Stromal cell of bone marrow (primary cell): ENCODE data around the gene YPEL2.
A peak's percentile ranks its signal among the peaks of the same experiment; 100 is the strongest.

Experiments
- DNase-seq: peaks from one replicate; pipeline ENCODE4 v3.0.0-alpha.2; 2012; ENCODE audit warnings: low read depth

The YPEL2 gene

GRCh38 chr17:59433586-59433985 is 102.1 kb downstream of the YPEL2 start:
- no peak for DNase-seq

DNA sequence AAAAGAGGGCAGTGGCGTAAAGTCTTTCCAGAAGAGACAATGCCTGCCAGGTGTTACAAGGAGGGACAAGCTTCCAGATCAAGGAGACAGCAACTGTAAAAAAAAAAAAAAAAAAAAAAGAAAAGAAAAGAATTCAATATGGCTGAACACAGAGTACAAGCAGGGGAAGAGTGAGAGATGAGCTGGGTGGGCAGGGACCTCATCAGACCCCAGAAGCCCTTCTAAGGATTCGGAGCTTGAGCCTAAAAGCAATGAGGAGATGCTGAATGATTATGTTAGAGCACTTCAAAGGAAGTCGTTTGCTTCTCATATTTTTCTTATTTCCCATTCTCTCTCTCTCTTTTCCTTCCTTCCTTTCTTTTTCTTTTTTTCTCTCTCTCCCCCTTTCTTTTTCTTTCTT is 103.0 kb downstream of the YPEL2 start:
- no peak for DNase-seq

- DNase-seq, result peak; percentile 74
These were observed 103.8 kb downstream of the YPEL2 start for GRCh38 chr17:59435238-59435637.

- DNase-seq, result no peak
These were observed 105.4 kb downstream of the YPEL2 start for GRCh38 chr17:59436900-59437299.

DNA sequence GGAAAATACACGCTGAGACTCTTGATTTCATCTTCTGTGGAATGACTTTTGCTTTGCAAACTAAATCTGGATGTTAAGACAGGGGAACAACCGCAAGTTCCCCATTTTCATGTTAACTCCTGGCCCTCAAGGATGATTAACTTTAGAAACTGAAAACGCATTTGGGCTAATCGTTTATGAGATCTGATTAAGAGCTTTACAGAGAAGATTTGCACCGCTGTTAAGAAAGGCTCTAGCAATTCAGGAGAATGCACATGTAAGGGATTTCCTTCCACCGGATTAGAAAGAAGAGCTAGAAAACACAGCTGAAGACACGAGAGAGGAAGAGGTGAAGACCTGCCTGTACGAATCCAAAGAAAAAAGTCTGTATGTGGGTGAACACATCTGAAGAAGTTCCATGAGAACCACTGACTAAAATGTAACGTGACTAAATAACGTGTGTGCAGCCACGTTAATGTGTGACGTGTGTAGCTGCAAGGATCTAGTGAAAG is 106.4 kb downstream of the YPEL2 start:
- DNase-seq, result no peak

GRCh38 chr17:59439262-59439661 is 107.8 kb downstream of the YPEL2 start:
- DNase-seq, result no peak

DNA sequence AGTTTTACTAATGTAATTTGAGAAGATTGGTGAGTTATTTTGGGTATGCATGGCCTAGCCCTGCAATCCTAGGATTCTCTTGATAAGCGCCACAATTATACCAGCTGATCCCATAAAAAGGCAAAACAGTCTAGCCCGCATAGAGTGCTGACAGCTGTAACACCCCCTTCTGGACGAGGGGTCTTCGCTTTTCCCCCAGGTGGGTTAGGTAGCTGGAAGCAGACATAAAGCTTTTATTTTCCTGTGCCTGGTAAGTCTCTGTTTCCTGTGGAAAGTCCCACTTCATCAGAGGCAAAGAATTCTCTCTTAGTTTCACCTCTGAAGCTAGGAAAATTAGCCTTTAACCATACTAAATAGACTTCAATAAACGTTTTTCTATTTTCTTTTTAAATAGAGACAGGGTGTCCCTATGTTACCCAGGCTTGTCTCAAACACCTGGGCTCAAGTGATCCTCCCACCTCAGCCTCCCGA is 108.3 kb downstream of the YPEL2 start:
- DNase-seq, result no peak

DNA sequence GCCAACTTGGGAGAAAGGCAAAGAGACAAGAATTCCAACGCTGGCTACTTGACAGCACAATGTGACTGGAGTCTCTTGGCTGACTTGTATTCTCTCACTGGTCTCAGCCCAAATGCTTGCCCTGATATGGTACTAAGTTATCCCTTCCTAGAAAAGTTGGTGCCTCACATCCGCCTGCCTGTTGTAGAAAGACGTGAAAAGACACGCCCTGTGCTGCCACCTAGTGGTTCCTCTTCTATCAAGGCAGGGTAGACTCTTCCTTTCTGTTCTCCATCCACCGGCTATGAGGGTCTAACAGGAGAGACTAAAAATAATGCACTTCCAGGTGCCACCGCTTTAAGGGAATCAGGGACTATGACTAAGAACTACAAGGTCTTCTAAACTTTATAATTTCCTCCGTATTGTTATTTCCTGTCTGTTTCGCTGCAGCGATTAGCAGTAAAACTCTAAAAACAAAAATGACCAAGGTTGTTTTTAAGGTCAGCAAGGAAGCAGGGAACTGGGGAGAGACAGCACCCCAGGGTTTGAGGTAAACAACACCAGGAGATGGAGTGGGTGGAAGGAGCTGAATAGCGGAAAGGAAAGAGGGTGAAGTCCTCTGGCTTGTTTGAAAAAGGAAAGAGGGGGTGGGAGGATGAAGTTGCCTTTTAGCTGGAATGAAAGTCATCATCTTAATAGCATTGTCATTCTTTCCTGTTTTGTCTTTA is 109.5 kb downstream of the YPEL2 start:
- DNase-seq, result peak; percentile 86

GRCh38 chr17:59441464-59442096 is 110.1 kb downstream of the YPEL2 start:
- no peak for DNase-seq

GRCh38 chr17:59443106-59443505 is 111.7 kb downstream of the YPEL2 start:
- DNase-seq, result no peak
